OCI-LY3 (cell line): ENCODE data around the gene CNBD2.

Experiments used
- CTCF ChIP-seq: fragments of 200-600, 300-600 bp; sonication (generic); IDR thresholded peaks from 2 replicates; pipeline ENCODE4 v1.5.1; 2014; ENCODE audit warnings: antibody characterized with exemption, low read length, low read depth
- EZH2phosphoT487 ChIP-seq: fragments of 200-600 bp; shearing (Covaris generic); IDR thresholded peaks from 2 replicates; pipeline ENCODE4 v1.6.1; 2018; ENCODE audit warnings: antibody characterized with exemption, mixed run types, low read depth

- no peak for TF ChIP-seq CTCF
- no peak for TF ChIP-seq EZH2phosphoT487
These were observed 20.5 kb upstream of the CNBD2 start for GRCh38 chr20:35947907-35948306.
